Stimulated activated effector memory CD8-positive, alpha-beta T cell treated with anti-CD3 and anti-CD28 coated beads, Interleukin-12 subunit alpha, Interleukin-12 subunit beta, amount 100 ng/mL, for 72 hours (primary cell): ENCODE results near the gene CPLANE1.
"Not testable (repeated sequence)": the region's sequence is repeated elsewhere in the genome, so short reads cannot be mapped to it uniquely, and the experiment has no call there.

ENCODE experiments used
- ATAC-seq: fragments of 150-1000 bp; cut with Tn5 transposase; 2 replicates; pipeline ENCODE4 v1.10.0; 2021
- DNase-seq, 2 donors: peaks; one replicate each; pipeline ENCODE4 v3.0.0; 2021 to 2022; ENCODE audit warnings: low spot score in 2 of 2
- H3K27ac Mint-ChIP-seq: one replicate; pipeline ENCODE4 v1.8.0; 2022; ENCODE audit warnings: mild to moderate bottlenecking, mixed read lengths
- H3K36me3 Mint-ChIP-seq: one replicate; pipeline ENCODE4 v1.8.0; 2022; ENCODE audit warnings: mild to moderate bottlenecking, mixed read lengths
- H3K4me1 Mint-ChIP-seq: one replicate; pipeline ENCODE4 v1.8.0; 2022; ENCODE audit warnings: mixed read lengths
- H3K4me3 Mint-ChIP-seq: one replicate; pipeline ENCODE4 v1.8.0; 2022; ENCODE audit warnings: mild to moderate bottlenecking, mixed read lengths
- H3K9me3 Mint-ChIP-seq: one replicate; pipeline ENCODE4 v1.8.0; 2022; ENCODE audit warnings: mixed read lengths

CPLANE1 gene

GRCh38 chr5:37222181-37222580 is 27.0 kb downstream of the CPLANE1 start:
- Mint-ChIP-seq H3K4me1 (no peaks in the 10 kb centered on the region), H3K4me3 (no peak overlapping the region), H3K9me3 (no peaks in the 10 kb centered on the region), H3K27ac (no peak overlapping the region), H3K36me3 (peaks cover 40% of the 10 kb centered on the region)
- no peak for ATAC-seq
- no peak for DNase-seq

- not testable (repeated sequence) for H3K27ac Mint-ChIP-seq, H3K4me1 Mint-ChIP-seq, H3K9me3 Mint-ChIP-seq, DNase-seq, ATAC-seq, H3K4me3 Mint-ChIP-seq
- peaks cover 30% of the 10 kb centered on the region for H3K36me3 Mint-ChIP-seq
Observed at GRCh38 chr5:37220426-37220825, 28.8 kb downstream of the CPLANE1 start.

- DNase-seq, ATAC-seq: not testable (repeated sequence)
Observed at GRCh38 chr5:37219384-37219783, 29.8 kb downstream of the CPLANE1 start.

DNA sequence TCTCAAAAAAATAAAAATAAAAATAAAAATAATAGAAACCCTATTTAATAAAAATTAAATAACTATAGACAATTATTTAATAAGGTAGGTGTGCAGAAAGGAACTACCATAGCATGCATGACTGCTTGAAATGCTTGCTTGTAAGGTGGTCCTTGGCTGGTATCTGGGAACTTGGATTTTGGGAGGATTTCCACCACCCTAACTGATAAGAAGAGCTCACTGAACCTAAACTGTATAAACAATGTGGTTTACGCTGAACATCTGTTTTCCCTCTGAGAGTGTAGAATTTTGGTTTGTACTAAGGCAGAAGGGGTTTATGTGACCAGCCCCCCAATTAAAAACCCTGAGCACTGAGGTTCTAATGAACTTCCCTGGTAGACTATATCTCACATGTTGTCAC is 31.2 kb downstream of the CPLANE1 start:
- H3K36me3 Mint-ChIP-seq: peaks cover 23% of the 10 kb centered on the region
- no peak for DNase-seq
- H3K4me1 Mint-ChIP-seq: peaks cover 6% of the 10 kb centered on the region
- no peak for ATAC-seq
- no peak overlapping the region for H3K27ac Mint-ChIP-seq
- H3K4me3 Mint-ChIP-seq: no peak overlapping the region
- no peaks in the 10 kb centered on the region for H3K9me3 Mint-ChIP-seq

More at GRCh38 chr5:37219384-37219783, 29.8 kb downstream of the CPLANE1 start:
- not testable (repeated sequence) for H3K4me3 Mint-ChIP-seq, H3K4me1 Mint-ChIP-seq, H3K9me3 Mint-ChIP-seq, H3K27ac Mint-ChIP-seq
- peaks cover 23% of the 10 kb centered on the region for H3K36me3 Mint-ChIP-seq

- peak; percentile 19 for ATAC-seq
- no peaks in the 10 kb centered on the region for H3K9me3 Mint-ChIP-seq
- no peak overlapping the region for H3K27ac Mint-ChIP-seq
- H3K4me3 Mint-ChIP-seq: no peak overlapping the region
- no peak for DNase-seq
- peaks cover 18% of the 10 kb centered on the region for H3K36me3 Mint-ChIP-seq
- H3K4me1 Mint-ChIP-seq: peaks cover 6% of the 10 kb centered on the region
Observed at GRCh38 chr5:37214550-37214949, 34.6 kb downstream of the CPLANE1 start.

- no peaks in the 10 kb centered on the region for H3K9me3 Mint-ChIP-seq
- DNase-seq (no peak), ATAC-seq (no peak)
- H3K27ac Mint-ChIP-seq: no peak overlapping the region
- H3K4me3 Mint-ChIP-seq: no peak overlapping the region
- H3K36me3 Mint-ChIP-seq: peaks cover 11% of the 10 kb centered on the region
- peaks cover 6% of the 10 kb centered on the region for H3K4me1 Mint-ChIP-seq
Observed at GRCh38 chr5:37212096-37212495, 37.1 kb downstream of the CPLANE1 start.

- DNase-seq (no peak), ATAC-seq (no peak)
- no peak overlapping the region for H3K4me3 Mint-ChIP-seq
- no peaks in the 10 kb centered on the region for H3K9me3 Mint-ChIP-seq
- H3K4me1 Mint-ChIP-seq: peaks cover 6% of the 10 kb centered on the region
- H3K36me3 Mint-ChIP-seq: peaks cover 11% of the 10 kb centered on the region
- H3K27ac Mint-ChIP-seq: no peak overlapping the region
Observed at GRCh38 chr5:37211661-37212060, 37.5 kb downstream of the CPLANE1 start.

DNA sequence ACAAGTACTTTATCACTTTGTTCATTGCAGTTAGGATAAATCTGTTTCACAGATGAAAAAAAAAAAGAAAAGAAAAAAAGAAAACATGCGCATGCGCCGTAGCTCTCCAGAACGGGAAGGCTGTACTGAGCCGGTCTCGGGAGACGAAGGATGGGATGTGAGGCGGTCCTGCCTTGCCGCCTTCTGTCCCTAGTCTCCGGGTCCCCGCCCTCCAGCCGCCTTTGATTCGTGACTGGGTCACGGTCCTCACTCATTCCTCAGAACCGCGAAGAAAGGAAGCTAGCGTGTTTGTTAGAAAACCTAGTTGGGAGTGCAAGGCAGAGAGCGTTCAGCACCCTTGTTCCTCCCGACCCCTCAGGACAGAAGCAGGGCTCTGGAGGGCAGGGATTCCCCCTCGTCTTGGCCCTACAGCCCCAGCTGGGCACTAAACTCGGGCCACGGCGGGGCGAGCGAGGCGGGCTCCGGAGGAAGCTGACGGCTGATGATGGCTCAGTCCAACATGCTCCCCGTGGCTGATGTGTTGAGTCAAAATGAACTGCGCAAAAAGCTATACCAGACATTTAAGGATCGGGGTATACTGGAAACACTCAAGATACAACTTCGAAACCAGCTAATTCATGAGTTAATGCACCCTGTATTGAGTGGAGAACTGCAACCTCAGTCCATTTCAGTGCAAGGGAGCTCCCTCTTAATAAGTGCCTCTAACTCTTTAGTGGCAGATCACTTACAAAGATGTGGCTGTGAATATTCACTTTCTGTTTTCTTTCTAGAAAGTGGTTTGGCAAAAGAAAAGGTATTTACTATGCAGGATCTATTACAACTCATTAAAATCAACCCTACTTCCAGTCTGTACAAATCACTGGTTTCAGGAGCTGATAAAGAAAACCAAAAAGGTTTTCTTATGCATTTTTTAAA is 40.0 kb downstream of the CPLANE1 start:
- Mint-ChIP-seq H3K4me1 (no peaks in the 10 kb centered on the region), H3K27ac (peak overlapping the region; percentile 75), H3K36me3 (peaks cover 11% of the 10 kb centered on the region), H3K4me3 (peak overlapping the region; percentile 68), H3K9me3 (no peaks in the 10 kb centered on the region)
- ATAC-seq: peak; percentile 73
- DNase-seq: peak in 1 of 2 donors; percentile 53

DNA sequence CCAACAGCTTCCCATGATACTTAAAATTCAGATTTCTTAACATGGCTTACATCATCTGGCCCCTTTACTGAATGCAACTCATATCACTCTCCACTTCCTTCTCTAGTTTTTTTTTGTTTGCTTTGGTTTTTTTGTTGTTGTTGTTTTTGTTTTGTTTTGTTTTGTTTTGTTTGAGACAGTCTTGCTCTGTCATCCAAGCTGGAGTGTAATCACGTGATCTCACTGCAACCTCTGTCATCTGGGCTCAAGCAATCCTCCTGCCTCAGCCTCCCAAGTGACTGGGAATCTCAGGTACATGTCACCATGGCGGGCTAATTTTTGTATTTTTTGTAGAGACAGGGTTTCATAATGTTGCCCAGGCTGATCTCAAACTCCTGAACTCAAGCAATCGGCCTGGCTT is 41.4 kb downstream of the CPLANE1 start:
- H3K9me3 Mint-ChIP-seq: no peaks in the 10 kb centered on the region
- DNase-seq (no peak), ATAC-seq (no peak)
- H3K36me3 Mint-ChIP-seq: peaks cover 11% of the 10 kb centered on the region
- H3K27ac Mint-ChIP-seq: no peak overlapping the region
- no peak overlapping the region for H3K4me3 Mint-ChIP-seq
- no peaks in the 10 kb centered on the region for H3K4me1 Mint-ChIP-seq

GRCh38 chr5:37206736-37207135 is 42.4 kb downstream of the CPLANE1 start:
- ATAC-seq (no peak), DNase-seq (no peak)
- Mint-ChIP-seq H3K9me3 (no peaks in the 10 kb centered on the region), H3K36me3 (peaks cover 3% of the 10 kb centered on the region), H3K27ac (no peak overlapping the region), H3K4me3 (no peak overlapping the region), H3K4me1 (no peaks in the 10 kb centered on the region)

DNA sequence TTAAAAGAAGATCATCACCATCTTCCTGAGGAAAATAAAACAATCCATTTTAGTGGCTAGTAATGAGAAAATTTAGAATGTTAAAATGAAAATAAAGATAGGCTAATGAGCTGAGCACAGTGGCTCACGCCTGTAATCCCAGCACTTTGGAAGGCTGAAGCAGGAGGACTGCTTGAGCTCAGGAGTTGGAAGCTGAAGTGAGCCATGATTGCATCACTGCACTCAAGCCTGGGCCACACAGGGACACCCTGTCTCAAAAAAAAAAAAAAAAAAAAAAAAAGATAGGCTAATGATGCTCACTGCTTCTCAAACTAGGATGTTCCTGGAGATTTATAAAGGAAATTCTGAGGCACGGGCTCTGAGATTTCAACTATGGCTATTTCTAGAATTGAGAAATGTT is 50.3 kb downstream of the CPLANE1 start:
- H3K27ac Mint-ChIP-seq: no peak overlapping the region
- no peak for DNase-seq
- no peak for ATAC-seq
- no peak overlapping the region for H3K4me3 Mint-ChIP-seq
- peaks cover 21% of the 10 kb centered on the region for H3K4me1 Mint-ChIP-seq
- H3K9me3 Mint-ChIP-seq: no peaks in the 10 kb centered on the region
- H3K36me3 Mint-ChIP-seq: peaks cover 10% of the 10 kb centered on the region

GRCh38 chr5:37198061-37198460 is 51.1 kb downstream of the CPLANE1 start:
- ATAC-seq (no peak), DNase-seq (no peak)
- Mint-ChIP-seq H3K4me3 (peak overlapping the region; percentile 45), H3K9me3 (no peaks in the 10 kb centered on the region), H3K36me3 (peaks cover 13% of the 10 kb centered on the region), H3K4me1 (peaks cover 21% of the 10 kb centered on the region), H3K27ac (peak overlapping the region; percentile 69)

GRCh38 chr5:37197340-37198050 is 51.7 kb downstream of the CPLANE1 start:
- Mint-ChIP-seq H3K27ac (peak overlapping the region; percentile 69), H3K4me1 (peaks cover 21% of the 10 kb centered on the region), H3K36me3 (peaks cover 14% of the 10 kb centered on the region), H3K4me3 (peak overlapping the region; percentile 45), H3K9me3 (no peaks in the 10 kb centered on the region)
- DNase-seq (no peak), ATAC-seq (peak; percentile 76)

DNA sequence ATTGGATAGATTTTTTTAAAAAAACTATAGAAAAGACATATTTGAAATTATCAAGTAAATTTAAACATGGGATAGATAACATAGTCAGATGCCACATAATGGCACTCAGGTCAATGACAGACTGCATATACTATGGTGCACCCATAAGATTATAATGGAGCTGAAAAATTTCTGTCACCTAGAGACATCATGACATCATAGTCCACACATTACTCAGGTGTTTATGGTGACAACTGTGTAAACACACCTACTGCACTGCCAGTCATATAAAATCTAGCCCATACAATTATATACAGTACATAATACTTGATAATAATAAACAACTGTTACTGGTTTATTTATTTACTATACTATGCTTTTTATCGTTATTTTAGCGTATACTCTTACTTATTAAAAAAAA is 58.6 kb downstream of the CPLANE1 start:
- H3K4me3 Mint-ChIP-seq: no peak overlapping the region
- H3K4me1 Mint-ChIP-seq: no peaks in the 10 kb centered on the region
- H3K27ac Mint-ChIP-seq: no peak overlapping the region
- ATAC-seq (no peak), DNase-seq (no peak)
- peaks cover 23% of the 10 kb centered on the region for H3K36me3 Mint-ChIP-seq
- no peaks in the 10 kb centered on the region for H3K9me3 Mint-ChIP-seq

DNA sequence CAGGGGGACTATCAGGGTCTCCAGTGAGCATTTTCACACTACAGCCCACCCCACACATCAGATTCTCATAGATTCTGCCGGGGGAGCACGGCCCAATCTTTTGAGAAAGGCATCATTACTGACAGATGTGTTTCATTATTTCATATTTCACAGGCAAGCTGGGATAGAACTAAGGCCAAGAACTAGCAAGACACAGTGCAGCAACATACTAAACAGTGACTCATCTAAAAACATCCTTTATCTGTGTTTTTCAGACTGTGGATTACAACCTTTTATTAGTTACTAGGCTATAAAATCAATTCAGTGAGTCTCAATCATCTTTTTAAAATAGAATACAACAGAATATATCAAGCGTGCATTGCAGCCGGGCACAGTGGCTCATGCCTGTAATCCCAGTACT is 59.8 kb downstream of the CPLANE1 start:
- H3K4me3 Mint-ChIP-seq: no peak overlapping the region
- peaks cover 24% of the 10 kb centered on the region for H3K36me3 Mint-ChIP-seq
- H3K4me1 Mint-ChIP-seq: no peaks in the 10 kb centered on the region
- ATAC-seq (no peak), DNase-seq (no peak)
- H3K27ac Mint-ChIP-seq: no peak overlapping the region
- no peaks in the 10 kb centered on the region for H3K9me3 Mint-ChIP-seq
